Measurements from ENCODE around the gene MAP3K12. TPM values are rescaled to one million over a fixed set of nuclear protein-coding genes. Genes with fewer than 3 reads are reported as not detected.

Gene MAP3K12
- polyA plus RNA-seq, 1 donor (not counting 4 experiments of a cell fraction or from before 2014, with no cell fraction given), result 13.4 TPM

DNA sequence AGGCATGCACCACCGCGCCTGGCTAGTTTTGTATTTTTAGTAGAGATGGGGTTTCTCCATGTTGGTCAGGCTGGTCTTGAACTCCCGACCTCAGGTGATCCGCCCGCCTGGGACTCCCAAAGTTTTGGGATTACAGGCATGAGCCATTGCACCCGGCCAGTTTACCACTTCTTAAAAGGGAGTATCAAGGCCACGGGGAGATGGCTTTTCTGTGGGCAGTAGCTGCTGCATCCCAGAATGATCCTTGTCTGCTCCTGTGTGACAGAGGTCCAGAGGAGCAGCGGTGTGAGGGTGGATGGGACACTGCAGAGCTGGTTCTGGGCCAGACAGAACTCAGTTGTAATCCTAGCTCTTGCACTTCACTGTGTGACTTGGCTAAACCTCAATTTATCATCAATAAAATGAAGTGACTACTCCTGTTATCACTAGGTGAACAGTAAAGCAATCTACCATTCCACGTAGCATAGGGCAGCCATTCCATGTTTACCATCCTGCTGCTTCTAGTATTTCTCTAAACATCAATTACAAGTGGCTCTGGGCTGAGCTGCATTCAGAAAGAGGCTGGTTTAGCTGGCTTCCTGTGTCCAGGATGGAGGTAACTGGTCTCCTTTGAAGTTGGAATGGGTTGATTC, 11.0 kb upstream of the MAP3K12 start:
- Histone ChIP-seq H3K27me3 (ENCODE audit: control insufficient read depth, extremely low read depth, insufficient read depth, low read length) (no peaks in the 10 kb centered on the region), H3K9ac (ENCODE audit: control insufficient read depth, extremely low read depth, insufficient read depth, low read length) (no peak overlapping the region), H2AFZ (ENCODE audit: control insufficient read depth, low read length) (no peak overlapping the region), H3K9me3 (ENCODE audit: control insufficient read depth, low read depth, low read length) (no peaks in the 10 kb centered on the region), H3K79me2 (ENCODE audit: control insufficient read depth, insufficient read depth, low read length) (no peaks in the 10 kb centered on the region), H4K20me1 (ENCODE audit: control insufficient read depth, extremely low read depth, insufficient read depth, low read length) (no peaks in the 10 kb centered on the region), H3K27ac (ENCODE audit: control insufficient read depth, insufficient read depth, low read length) (no peak overlapping the region), H3K4me1 (ENCODE audit: control insufficient read depth, extremely low read depth, insufficient read depth, low read length) (no peaks in the 10 kb centered on the region), H3K4me3 (ENCODE audit: control insufficient read depth in 2 of 3, extremely low read depth in 1 of 3, insufficient read depth in 2 of 3, low read depth in 1 of 3, low read length in 3 of 3) (no peak overlapping the region), H3K4me2 (ENCODE audit: control insufficient read depth, extremely low read depth, insufficient read depth, low read depth, low read length) (no peak overlapping the region), H3K36me3 (ENCODE audit: control insufficient read depth in 2 of 2, extremely low read depth in 1 of 2, insufficient read depth in 2 of 2, low read length in 2 of 2) (peaks cover 27 to 30% of the 10 kb centered on the region in 2 experiments), H3K9me1 (ENCODE audit: control insufficient read depth, extremely low read depth, insufficient read depth, low read length) (no peaks in the 10 kb centered on the region)
- FAIRE-seq (no peak), DNase-seq (ENCODE audit: low read depth, low spot score) (no peak)
- dilution Hi-C loops (cut with MboI; ENCODE audit: extremely low pct_ligation_motif_present, low sequenced_read_pairs), result no loop called here
- TF ChIP-seq EZH2 (IDR thresholded peaks at IDR 0.05; ENCODE audit: low read length), result no peak
- TF ChIP-seq CTCF (optimal IDR thresholded peaks at IDR 0.05 in 1 of 3, IDR thresholded peaks at IDR 0.05 in 1 of 3, conservative IDR thresholded peaks at IDR 0.05 in 1 of 3; ENCODE audit: extremely low read depth in 1 of 3, insufficient read depth in 2 of 3, low read length in 3 of 3), result no peak

- H2AFZ ChIP-seq (ENCODE audit: control insufficient read depth, low read length), result no peak overlapping the region
- H3K79me2 ChIP-seq (ENCODE audit: control insufficient read depth, insufficient read depth, low read length), result no peaks in the 10 kb centered on the region
- TF ChIP-seq CTCF (optimal IDR thresholded peaks at IDR 0.05 in 1 of 3, IDR thresholded peaks at IDR 0.05 in 1 of 3, conservative IDR thresholded peaks at IDR 0.05 in 1 of 3; ENCODE audit: extremely low read depth in 1 of 3, insufficient read depth in 2 of 3, low read length in 3 of 3) (peak; percentile 88 to 99 (median 97)), EZH2 (IDR thresholded peaks at IDR 0.05; ENCODE audit: low read length) (no peak)
- H3K4me3 ChIP-seq (ENCODE audit: control insufficient read depth in 2 of 3, extremely low read depth in 1 of 3, insufficient read depth in 2 of 3, low read depth in 1 of 3, low read length in 3 of 3), result no peak overlapping the region
- no peaks in the 10 kb centered on the region for H3K27me3 ChIP-seq (ENCODE audit: control insufficient read depth, extremely low read depth, insufficient read depth, low read length)
- FAIRE-seq (no peak), DNase-seq (ENCODE audit: low read depth, low spot score) (no peak)
- no peak overlapping the region for H3K4me2 ChIP-seq (ENCODE audit: control insufficient read depth, extremely low read depth, insufficient read depth, low read depth, low read length)
- peaks cover 29 to 33% of the 10 kb centered on the region in 2 experiments for H3K36me3 ChIP-seq (ENCODE audit: control insufficient read depth in 2 of 2, extremely low read depth in 1 of 2, insufficient read depth in 2 of 2, low read length in 2 of 2)
- dilution Hi-C loops (cut with MboI; ENCODE audit: extremely low pct_ligation_motif_present, low sequenced_read_pairs), result no loop called here
- H3K27ac ChIP-seq (ENCODE audit: control insufficient read depth, insufficient read depth, low read length), result no peak overlapping the region
- H4K20me1 ChIP-seq (ENCODE audit: control insufficient read depth, extremely low read depth, insufficient read depth, low read length), result no peaks in the 10 kb centered on the region
- no peaks in the 10 kb centered on the region for H3K9me1 ChIP-seq (ENCODE audit: control insufficient read depth, extremely low read depth, insufficient read depth, low read length)
- H3K4me1 ChIP-seq (ENCODE audit: control insufficient read depth, extremely low read depth, insufficient read depth, low read length), result no peaks in the 10 kb centered on the region
- H3K9me3 ChIP-seq (ENCODE audit: control insufficient read depth, low read depth, low read length), result no peaks in the 10 kb centered on the region
- no peak overlapping the region for H3K9ac ChIP-seq (ENCODE audit: control insufficient read depth, extremely low read depth, insufficient read depth, low read length)
These were observed 9.4 kb upstream of the MAP3K12 start for GRCh38 chr12:53508534-53509170.
